ENCODE measurements around the gene BLTP3B.

The BLTP3B gene

DNA sequence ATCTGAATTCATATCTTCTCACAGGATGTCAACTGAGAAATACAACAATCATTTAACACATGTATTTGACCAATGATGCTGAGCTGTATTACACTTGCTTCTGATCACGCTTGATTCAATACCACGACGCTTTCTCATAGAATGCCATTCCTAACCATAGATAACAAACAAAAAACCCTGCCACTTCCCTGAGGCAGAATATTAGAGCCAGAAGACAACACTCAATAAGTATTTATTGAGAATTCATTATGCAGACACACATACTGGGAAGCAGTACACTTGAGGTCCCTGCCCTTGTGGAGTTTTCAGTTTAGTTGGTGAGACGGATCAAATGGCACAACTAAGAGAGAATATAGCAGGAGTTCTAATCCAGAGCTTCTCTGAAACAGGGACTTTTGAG lies 32.4 kb downstream of the BLTP3B start:
- no peak for DNase-seq (ENCODE audit: low read depth in 2 of 2)

DNA sequence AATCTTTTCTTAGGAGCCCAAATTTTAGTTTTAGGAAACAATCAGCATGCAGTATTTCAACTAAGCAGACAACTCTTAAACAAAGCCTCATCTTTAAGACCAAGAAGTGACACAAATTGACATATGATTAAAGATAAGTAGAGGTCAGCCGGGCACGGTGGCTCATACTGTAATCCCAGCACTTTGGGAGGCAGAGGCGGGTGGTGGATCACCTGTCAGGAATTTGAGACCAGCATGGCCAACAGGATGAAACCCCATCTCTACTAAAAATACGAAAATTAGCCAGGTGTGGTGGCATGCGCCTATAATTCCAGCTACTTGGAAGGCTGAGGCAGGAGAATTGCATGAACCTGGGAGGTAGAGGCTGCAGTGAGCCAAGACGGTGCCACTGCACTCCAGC lies 35.8 kb downstream of the BLTP3B start:
- no peak for DNase-seq (ENCODE audit: low read depth in 2 of 2)

DNA sequence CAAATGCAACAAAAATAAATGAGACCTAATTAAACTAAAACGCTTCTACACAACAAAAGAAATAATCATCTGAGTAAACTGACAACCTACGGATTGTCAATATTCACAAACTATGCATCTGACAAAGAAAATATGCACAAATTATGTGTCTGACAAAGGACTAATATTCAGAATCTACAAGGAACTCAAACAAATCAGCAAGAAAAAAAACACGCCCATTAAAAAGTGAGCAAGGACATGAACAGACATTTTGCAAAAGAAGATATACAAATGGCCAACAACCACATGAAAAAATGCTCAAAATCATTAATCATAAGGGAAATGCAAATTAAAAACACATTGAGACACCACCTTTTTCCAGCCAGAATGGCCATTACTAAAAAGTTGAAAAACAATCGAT lies 37.0 kb downstream of the BLTP3B start:
- no peak for DNase-seq (ENCODE audit: low read depth in 2 of 2)

DNA sequence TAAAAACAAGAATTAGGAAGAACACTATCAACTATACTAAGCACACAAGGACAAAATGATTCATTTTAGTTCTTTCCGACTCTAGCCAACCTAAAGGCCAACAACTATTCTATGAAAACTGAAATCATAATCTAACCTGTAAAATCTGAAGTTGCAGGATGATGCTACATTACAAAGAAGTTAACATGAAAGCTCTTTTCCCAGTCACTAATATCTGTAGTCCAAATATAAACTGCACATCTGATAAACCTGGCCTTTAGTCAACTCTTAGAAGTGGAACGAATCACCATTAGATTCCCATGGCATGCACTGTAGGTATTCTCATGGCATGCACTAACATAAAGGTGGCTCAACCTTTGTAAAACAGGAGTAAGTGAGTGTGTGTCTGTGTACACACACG lies 41.7 kb downstream of the BLTP3B start:
- DNase-seq (ENCODE audit: low read depth in 2 of 2) = no peak

Measured in stimulated activated CD8-positive, alpha-beta memory T cell treated with anti-CD3 and anti-CD28 coated beads, Interleukin-2, amount 100 ng/mL, for 1 hour (primary cell).